G401 (cell line): ENCODE data around the gene PPP2R1B. TPM values are rescaled to one million over a fixed set of nuclear protein-coding genes. Genes with fewer than 3 reads are reported as not detected.
A peak's percentile ranks its signal among the peaks of the same experiment; 100 is the strongest.

ENCODE experiments used
- DNase-seq: peaks from one replicate; pipeline ENCODE4 v3.0.0-alpha.2; 2015; ENCODE audit warnings: low spot score
- in situ Hi-C: cut with HindIII; loops from 2 replicates; pipeline ENCODE4 v1.10.0; 2016; ENCODE audit warnings: low sequenced_read_pairs, mixed read lengths
- total RNA-seq: library from RNA; depleted of rRNA; stranded (reverse); fragments of >200 nt; shearing (Covaris generic); gene quantifications from 2 replicates; pipeline ENCODE4 v1.2.3, GENCODE V29; 2014; rRNA removed

Gene PPP2R1B
- total RNA-seq, 1 experiment from 2014 or later: 118 TPM

DNA sequence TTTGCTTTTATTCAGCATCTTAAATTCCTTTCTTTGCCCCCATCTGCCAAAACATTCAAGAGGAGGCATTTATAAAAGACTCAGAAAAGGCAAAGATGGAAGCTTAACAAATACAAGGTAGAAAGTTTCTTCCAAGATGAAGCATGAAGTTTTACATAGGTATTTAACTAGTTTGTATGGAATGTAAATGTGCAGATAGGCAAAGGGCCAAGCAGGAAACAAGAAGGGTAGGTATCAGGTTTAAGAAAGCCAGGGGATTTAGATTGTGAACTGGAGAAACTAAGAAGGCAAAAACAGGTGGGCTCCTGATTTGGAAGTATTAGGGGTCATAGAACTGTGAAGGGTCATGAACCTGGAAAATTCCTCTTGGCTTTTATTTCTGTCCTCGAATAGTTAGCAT, 62.6 kb downstream of the PPP2R1B start:
- DNase-seq: no peak
- in situ Hi-C loops: no loop called here

GRCh38 chr11:111702623-111703022, 63.6 kb downstream of the PPP2R1B start:
- in situ Hi-C loops: no loop called here

GRCh38 chr11:111700162-111700561, 66.0 kb downstream of the PPP2R1B start:
- DNase-seq: no peak
- in situ Hi-C loops: no loop called here

More at GRCh38 chr11:111702623-111703022, 63.6 kb downstream of the PPP2R1B start:
- DNase-seq: no peak

DNA sequence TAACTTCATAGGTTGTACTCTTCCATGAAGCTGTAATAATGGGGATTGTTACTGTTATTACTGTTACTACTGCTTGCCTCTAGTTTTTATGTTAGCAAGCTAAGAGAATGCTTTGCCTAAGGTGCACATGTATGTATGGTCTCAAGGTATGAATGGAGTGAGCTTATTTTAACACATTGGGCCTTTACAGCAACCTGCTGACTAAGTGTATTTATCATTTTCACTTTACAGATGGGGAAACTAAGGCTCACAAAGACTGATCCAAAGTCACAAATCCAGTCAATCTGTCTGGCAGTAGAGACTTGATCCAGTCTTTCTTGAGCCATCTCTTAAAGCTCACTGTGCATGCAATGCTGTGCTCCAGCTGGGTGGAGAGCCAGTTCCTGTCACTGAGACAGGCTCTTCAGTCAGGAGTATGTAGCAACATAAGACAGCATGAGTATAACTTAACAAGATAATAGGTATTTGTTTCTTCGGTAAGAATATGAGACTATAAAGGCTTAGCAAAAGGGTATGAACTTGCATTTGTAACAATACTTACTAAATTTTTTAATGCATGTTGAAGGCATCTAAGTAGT, 66.5 kb downstream of the PPP2R1B start:
- DNase-seq: no peak
- in situ Hi-C loops: no loop called here

DNA sequence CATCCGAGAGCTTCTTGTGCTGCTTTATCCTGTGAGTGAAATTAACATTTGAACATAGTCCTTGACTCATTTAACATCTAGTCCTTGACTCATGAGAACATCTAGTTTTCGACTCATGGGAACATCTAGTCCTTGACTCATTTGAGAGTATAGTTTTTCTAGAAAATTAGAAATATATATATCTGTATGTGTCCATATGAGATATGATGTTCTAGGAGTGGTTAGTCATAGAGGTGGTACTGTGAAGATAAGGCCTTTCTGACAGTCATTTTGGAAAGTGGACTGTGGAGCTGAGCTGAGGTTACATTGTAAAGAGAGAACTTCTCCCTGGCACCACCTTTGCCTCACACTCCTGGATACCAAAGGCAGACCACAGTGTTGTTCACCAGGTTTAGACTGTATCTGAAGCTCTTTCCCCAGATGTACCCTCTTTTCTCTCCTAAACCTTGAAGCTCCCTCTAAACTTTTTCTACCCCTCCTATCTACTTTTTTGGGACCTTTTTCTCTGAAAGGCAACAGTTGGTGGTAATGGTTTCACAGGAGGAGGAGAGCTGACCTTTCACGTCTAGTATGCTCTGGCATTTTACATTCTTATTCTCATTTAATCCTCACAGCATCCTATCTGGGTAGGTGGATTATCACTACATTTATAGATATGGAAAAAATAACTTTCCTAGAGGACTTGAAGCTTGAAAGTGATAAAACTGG, 67.2 kb downstream of the PPP2R1B start:
- DNase-seq: no peak
- in situ Hi-C loops: no loop called here

- in situ Hi-C loops: no loop called here
- DNase-seq: no peak
Observed at GRCh38 chr11:111697933-111698371, 68.2 kb downstream of the PPP2R1B start.

DNA sequence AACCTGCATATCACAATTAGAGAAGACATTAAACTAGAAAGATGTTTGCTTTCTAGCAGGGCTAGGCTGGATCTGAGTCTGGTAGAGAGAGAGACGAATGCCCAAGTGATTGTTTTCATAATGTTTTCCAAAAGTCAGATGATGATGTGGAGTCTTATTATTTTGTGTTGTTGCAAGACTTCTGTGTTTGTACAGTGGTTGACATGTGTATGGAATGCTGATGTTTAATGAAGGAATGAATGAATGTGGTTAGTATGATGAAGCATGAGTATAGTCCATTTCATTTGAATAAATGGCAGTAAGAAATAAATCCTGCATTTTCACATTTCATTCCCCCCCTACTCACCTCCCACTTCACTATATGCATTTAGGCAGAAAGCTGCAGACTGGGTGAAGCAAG, 69.6 kb downstream of the PPP2R1B start:
- in situ Hi-C loops: no loop called here
- no peak for DNase-seq

GRCh38 chr11:111694851-111695250, 71.3 kb downstream of the PPP2R1B start:
- in situ Hi-C loops: no loop called here
- DNase-seq: peak; percentile 30

- in situ Hi-C loops: no loop called here
- DNase-seq: no peak
Observed at GRCh38 chr11:111693224-111693937, 72.8 kb downstream of the PPP2R1B start.

DNA sequence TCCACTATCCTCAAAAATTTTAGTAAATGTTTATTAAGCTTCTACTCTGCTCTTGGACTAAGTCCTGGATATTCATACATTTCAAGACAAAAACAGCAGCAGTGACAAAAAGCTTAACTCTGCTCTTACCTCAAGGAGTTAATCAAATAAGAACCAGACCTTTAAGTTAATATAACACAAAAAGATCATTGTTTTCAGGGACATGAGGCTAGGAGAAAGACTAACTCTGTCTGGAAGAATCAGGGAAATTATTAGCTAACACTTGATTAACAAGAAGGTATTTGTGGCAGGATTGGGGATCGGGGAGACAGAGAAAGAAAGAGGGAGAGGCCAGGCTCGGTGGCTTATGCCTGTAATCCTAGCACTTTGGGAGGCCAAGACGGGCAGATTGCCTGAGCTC, 74.4 kb downstream of the PPP2R1B start:
- DNase-seq: no peak
- in situ Hi-C loops: no loop called here

GRCh38 chr11:111691176-111691575, 75.0 kb downstream of the PPP2R1B start:
- DNase-seq: no peak
- in situ Hi-C loops: no loop called here

DNA sequence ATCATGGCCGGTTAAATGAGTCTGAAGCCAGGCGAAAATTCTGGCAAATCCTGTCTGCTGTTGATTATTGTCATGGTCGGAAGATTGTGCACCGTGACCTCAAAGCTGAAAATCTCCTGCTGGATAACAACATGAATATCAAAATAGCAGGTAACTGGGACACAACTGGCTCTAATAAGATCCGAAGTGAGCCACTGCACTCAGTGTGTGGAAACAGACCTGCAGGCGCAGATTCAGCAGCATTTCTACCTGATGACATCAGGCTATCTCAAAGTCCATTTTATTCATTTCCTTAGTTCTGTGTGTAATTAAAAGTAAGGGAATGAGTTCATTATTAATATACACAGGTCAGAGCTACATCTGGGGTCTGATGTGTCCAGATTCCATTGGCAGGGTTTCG, 78.2 kb downstream of the PPP2R1B start:
- DNase-seq: no peak
- in situ Hi-C loops: no loop called here

GRCh38 chr11:111684251-111684650, 81.9 kb downstream of the PPP2R1B start:
- DNase-seq: no peak
- in situ Hi-C loops: no loop called here

DNA sequence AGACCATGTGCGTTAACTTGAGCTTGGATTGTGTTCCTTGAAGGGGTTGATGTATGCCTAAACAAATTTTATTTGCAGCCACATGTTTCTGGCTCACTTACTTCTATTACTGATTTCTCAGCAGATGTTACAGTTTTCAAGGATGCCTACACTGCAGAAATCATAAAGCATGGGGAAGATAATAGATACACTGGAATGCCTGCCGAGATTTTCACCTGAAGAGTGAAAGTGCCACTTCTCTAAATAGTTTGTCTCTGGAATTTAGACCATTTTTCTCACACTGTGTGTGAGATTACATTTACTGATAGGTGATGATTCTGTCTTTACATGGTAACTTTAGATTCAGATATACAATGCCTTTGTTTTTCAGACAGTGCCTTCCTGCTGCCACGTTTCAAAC, 82.4 kb downstream of the PPP2R1B start:
- no peak for DNase-seq
- in situ Hi-C loops: no loop called here

- in situ Hi-C loops: no loop called here
- no peak for DNase-seq
Observed at GRCh38 chr11:111680486-111681175, 85.6 kb downstream of the PPP2R1B start.

Other genes with a start within 250 kb of the PPP2R1B start
- gene LAYN, start 225.7 kb downstream of the PPP2R1B start, total RNA-seq: 206 and 229 TPM in 2 replicates
- 23.8 and 53.1 TPM in 2 replicates for gene SIK2, start 163.9 kb downstream of the PPP2R1B start, total RNA-seq
- gene ALG9, start 105.2 kb upstream of the PPP2R1B start, total RNA-seq: 55.8 and 71.4 TPM in 2 replicates
- gene FDXACB1, start 112.8 kb upstream of the PPP2R1B start, total RNA-seq: 0.68 and 3.0 TPM in 2 replicates
- 41.0 and 66.8 TPM in 2 replicates for gene CFAP68, start 113.2 kb upstream of the PPP2R1B start, total RNA-seq
- 153 and 175 TPM in 2 replicates for gene CRYAB, start 145.4 kb upstream of the PPP2R1B start, total RNA-seq
- gene HSPB2, start 146.3 kb upstream of the PPP2R1B start, total RNA-seq: 11.7 and 30.6 TPM in 2 replicates
- 11.8 and 26.1 TPM in 2 replicates for gene C11orf52, start 152.5 kb upstream of the PPP2R1B start, total RNA-seq
- gene DIXDC1, start 171.0 kb upstream of the PPP2R1B start, total RNA-seq: 64.4 and 67.8 TPM in 2 replicates